HepG2 (cell line): ENCODE measurements around the gene MEF2D. TPM values are rescaled to one million over a fixed set of nuclear protein-coding genes. Genes with fewer than 3 reads are reported as not detected.

Source experiments
- EHMT2 ChIP-seq: fragments of 200-600 bp; sonication (generic); IDR thresholded peaks from 2 replicates; pipeline ENCODE4 v1.7.0; 2017; ENCODE audit warnings: antibody characterized with exemption, low read depth, low read length, borderline replicate concordance
- ELF1 ChIP-seq: sonication (generic); formaldehyde crosslinking; IDR thresholded peaks from 2 replicates; pipeline ENCODE4 v1.4.0; 2020; ENCODE audit warnings: missing genetic modification reagents
- GTF2F1 ChIP-seq: fragments of 150-350 bp; IDR thresholded peaks from 2 replicates; pipeline ENCODE4 v1.6.1; 2014; ENCODE audit warnings: low read length
- KAT2B ChIP-seq: fragments of 150-350 bp; IDR thresholded peaks from 2 replicates; pipeline ENCODE4 v1.6.1; 2014; ENCODE audit warnings: low read depth, low read length, borderline replicate concordance
- NRL ChIP-seq: sonication (generic); formaldehyde crosslinking; IDR thresholded peaks from 2 replicates; pipeline ENCODE4 v1.5.0; 2020; ENCODE audit warnings: missing genetic modification reagents, mild to moderate bottlenecking, moderate library complexity, borderline replicate concordance
- SALL1 ChIP-seq: sonication (generic); formaldehyde crosslinking; IDR thresholded peaks from 2 replicates; pipeline ENCODE4 v1.8.0; 2022; ENCODE audit warnings: mild to moderate bottlenecking, missing genetic modification reagents
- SUZ12 ChIP-seq: fragments of 150-350 bp; IDR thresholded peaks from 2 replicates; pipeline ENCODE4 v1.6.1; 2014; ENCODE audit warnings: low read depth, low read length
- XRCC5 ChIP-seq: fragments of 200-400 bp; formaldehyde crosslinking; optimal IDR thresholded peaks from 2 replicates; pipeline ENCODE3; 2017; ENCODE audit warnings: mild to moderate bottlenecking, low read length
- ZNF333 ChIP-seq: sonication (generic); formaldehyde crosslinking; IDR thresholded peaks from 2 replicates; pipeline ENCODE4 v1.4.0; 2020; ENCODE audit warnings: mild to moderate bottlenecking, missing genetic modification reagents, borderline replicate concordance
- polyA plus RNA-seq, 8 experiments: library from polyadenylated mRNA; depleted of rRNA in 3 of 8; stranded (reverse) in 7 of 8; unstranded in 1 of 8; fragments of >200 nt; fragmentation: Illumina TruSeq in 4 of 8; extraction: Trizol in 4 of 8; gene quantifications; 2 replicates each; pipeline versions ENCODE4 v1.2.1 to v1.2.3, GENCODE V29; 2011 to 2016; ENCODE audit warnings: low read depth in 4 of 8, missing spikeins in 1 of 8, mixed read lengths in 1 of 8; ENCODE audit not compliant: insufficient read depth in 1 of 8
- total RNA-seq, 5 experiments: library from RNA; depleted of rRNA; stranded (reverse); fragments of >200 nt; fragmentation: Illumina TruSeq; extraction: Trizol; gene quantifications; 2 replicates each; pipeline ENCODE4 v1.2.3, GENCODE V29; 2016; ENCODE audit warnings: low read depth in 1 of 5
- TF ChIP-seq, protein P1 (sequence below): sonication (generic); formaldehyde crosslinking; IDR thresholded peaks from one replicate; pipeline ENCODE4 v1.5.1; 2020; ENCODE audit warnings: mild to moderate bottlenecking, missing genetic modification reagents; ENCODE audit errors: not compliant biosample characterization
- TF ChIP-seq, protein P2 (sequence below): sonication (generic); formaldehyde crosslinking; IDR thresholded peaks from 2 replicates; pipeline ENCODE4 v1.5.0; 2020; ENCODE audit warnings: missing genetic modification reagents
- TF ChIP-seq, protein P3 (sequence below), 2 experiments: sonication (generic) in 1 of 2; formaldehyde crosslinking in 1 of 2; IDR thresholded peaks; 2 replicates each; pipeline versions ENCODE4 v1.4.0 to v1.6.1; 2018 to 2020; ENCODE audit warnings: missing genetic modification reagents in 2 of 2, borderline replicate concordance in 1 of 2, low read depth in 1 of 2, mild to moderate bottlenecking in 1 of 2, missing biosample characterization in 1 of 2
- TF ChIP-seq, protein P4 (sequence below): IDR thresholded peaks from 2 replicates; pipeline ENCODE4 v1.6.1; 2016; ENCODE audit warnings: missing compliant biosample characterization, missing genetic modification reagents, borderline replicate concordance
- TF ChIP-seq, protein P5 (sequence below): sonication (generic); formaldehyde crosslinking; conservative IDR thresholded peaks from 2 replicates; pipeline ENCODE4 v1.4.0; 2020; ENCODE audit warnings: missing genetic modification reagents

Gene MEF2D
- total and polyA plus RNA-seq, 2 of the 13 experiments (the other 11 are each of a cell fraction or from before 2014, with no cell fraction given), result 1.6 to 3.9 TPM

DNA sequence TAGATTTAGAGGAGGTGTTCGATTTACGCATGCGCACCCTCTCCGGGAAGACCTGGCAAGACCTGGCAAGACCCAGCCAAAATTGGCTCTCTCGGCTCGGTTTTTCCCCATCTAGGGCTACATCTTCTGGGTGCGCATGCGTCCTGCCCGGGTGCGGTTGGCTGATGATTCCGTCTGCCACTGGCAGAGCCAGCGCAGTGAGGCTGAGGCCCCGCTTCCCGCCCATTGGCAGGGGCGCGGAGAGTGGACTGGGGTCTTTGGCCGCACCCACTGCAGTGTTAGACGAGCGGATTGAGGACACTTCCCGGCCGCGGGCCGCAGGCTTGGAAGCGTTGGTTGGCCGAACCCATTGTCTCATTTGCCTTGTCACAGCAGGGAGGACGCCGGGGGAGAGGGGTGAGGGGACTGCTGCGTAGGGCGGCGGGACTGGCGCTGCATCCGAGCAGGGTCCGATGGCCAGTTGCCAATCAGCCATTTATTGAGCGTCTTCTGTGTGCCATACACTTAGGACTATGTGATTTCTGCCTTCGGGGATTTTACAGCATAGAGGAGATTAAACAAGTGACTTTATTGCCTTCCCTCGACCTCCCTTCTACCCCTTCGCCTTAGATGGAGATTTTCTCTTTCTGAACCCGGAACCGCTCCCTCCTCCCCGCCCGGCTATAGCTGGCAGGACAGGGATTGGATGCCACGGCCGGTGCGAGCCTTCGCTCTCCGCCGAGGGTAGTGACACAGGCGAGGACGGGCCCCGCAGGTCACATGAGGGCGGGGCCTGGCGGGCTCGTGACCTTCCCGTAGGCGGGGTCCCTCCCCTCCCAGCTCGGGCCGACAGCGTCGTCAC is 43.7 kb downstream of the MEF2D start (continued):
- TF ChIP-seq, protein P1, sequence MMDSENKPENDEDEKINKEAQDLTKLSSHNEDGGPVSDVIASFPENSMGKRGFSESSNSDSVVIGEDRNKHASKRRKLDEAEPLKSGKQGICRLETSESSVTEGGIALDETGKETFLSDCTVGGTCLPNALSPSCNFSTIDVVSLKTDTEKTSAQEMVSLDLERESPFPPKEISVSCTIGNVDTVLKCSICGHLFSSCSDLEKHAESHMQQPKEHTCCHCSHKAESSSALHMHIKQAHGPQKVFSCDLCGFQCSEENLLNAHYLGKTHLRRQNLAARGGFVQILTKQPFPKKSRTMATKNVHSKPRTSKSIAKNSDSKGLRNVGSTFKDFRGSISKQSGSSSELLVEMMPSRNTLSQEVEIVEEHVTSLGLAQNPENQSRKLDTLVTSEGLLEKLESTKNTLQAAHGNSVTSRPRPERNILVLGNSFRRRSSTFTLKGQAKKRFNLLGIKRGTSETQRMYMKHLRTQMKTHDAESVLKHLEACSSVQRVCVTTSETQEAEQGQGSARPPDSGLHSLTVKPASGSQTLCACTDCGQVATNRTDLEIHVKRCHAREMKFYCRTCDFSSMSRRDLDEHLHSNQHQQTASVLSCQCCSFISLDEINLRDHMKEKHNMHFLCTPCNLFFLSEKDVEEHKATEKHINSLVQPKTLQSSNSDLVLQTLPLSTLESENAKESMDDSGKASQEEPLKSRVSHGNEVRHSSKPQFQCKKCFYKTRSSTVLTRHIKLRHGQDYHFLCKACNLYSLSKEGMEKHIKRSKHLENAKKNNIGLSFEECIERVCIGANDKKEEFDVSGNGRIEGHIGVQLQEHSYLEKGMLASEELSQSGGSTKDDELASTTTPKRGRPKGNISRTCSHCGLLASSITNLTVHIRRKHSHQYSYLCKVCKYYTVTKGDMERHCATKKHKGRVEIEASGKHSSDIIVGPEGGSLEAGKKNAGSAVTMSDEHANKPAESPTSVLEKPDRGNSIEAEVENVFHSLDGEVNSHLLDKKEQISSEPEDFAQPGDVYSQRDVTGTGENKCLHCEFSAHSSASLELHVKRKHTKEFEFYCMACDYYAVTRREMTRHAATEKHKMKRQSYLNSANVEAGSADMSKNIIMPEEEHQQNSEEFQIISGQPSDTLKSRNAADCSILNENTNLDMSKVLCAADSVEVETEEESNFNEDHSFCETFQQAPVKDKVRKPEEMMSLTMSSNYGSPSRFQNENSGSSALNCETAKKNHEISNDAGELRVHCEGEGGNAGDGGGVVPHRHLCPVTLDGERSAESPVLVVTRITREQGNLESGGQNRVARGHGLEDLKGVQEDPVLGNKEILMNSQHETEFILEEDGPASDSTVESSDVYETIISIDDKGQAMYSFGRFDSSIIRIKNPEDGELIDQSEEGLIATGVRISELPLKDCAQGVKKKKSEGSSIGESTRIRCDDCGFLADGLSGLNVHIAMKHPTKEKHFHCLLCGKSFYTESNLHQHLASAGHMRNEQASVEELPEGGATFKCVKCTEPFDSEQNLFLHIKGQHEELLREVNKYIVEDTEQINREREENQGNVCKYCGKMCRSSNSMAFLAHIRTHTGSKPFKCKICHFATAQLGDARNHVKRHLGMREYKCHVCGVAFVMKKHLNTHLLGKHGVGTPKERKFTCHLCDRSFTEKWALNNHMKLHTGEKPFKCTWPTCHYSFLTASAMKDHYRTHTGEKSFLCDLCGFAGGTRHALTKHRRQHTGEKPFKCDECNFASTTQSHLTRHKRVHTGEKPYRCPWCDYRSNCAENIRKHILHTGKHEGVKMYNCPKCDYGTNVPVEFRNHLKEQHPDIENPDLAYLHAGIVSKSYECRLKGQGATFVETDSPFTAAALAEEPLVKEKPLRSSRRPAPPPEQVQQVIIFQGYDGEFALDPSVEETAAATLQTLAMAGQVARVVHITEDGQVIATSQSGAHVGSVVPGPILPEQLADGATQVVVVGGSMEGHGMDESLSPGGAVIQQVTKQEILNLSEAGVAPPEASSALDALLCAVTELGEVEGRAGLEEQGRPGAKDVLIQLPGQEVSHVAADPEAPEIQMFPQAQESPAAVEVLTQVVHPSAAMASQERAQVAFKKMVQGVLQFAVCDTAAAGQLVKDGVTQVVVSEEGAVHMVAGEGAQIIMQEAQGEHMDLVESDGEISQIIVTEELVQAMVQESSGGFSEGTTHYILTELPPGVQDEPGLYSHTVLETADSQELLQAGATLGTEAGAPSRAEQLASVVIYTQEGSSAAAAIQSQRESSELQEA (CRISPR knock-in tag), result no peak
- TF ChIP-seq EHMT2 (no peak), ZNF333 (CRISPR knock-in tag) (no peak), SUZ12 (no peak), GTF2F1 (no peak), SALL1 (CRISPR knock-in tag) (no peak; the same call in none of the 2 replicates), ELF1 (peak; percentile 85), XRCC5 (no peak), NRL (CRISPR knock-in tag) (peak; percentile 93), KAT2B (no peak)
- TF ChIP-seq, protein P2, sequence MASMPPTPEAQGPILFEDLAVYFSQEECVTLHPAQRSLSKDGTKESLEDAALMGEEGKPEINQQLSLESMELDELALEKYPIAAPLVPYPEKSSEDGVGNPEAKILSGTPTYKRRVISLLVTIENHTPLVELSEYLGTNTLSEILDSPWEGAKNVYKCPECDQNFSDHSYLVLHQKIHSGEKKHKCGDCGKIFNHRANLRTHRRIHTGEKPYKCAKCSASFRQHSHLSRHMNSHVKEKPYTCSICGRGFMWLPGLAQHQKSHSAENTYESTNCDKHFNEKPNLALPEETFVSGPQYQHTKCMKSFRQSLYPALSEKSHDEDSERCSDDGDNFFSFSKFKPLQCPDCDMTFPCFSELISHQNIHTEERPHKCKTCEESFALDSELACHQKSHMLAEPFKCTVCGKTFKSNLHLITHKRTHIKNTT (CRISPR knock-in tag), result no peak
- TF ChIP-seq, protein P3, sequence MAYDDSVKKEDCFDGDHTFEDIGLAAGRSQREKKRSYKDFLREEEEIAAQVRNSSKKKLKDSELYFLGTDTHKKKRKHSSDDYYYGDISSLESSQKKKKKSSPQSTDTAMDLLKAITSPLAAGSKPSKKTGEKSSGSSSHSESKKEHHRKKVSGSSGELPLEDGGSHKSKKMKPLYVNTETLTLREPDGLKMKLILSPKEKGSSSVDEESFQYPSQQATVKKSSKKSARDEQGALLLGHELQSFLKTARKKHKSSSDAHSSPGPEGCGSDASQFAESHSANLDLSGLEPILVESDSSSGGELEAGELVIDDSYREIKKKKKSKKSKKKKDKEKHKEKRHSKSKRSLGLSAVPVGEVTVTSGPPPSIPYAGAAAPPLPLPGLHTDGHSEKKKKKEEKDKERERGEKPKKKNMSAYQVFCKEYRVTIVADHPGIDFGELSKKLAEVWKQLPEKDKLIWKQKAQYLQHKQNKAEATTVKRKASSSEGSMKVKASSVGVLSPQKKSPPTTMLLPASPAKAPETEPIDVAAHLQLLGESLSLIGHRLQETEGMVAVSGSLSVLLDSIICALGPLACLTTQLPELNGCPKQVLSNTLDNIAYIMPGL (CRISPR knock-in tag; IDR thresholded peaks at IDR 0.05; ENCODE audit: borderline replicate concordance in 1 of 2, low read depth in 1 of 2), result peak; percentile 18 to 68; a peak in 1 of 4 replicates
- TF ChIP-seq, protein P4, sequence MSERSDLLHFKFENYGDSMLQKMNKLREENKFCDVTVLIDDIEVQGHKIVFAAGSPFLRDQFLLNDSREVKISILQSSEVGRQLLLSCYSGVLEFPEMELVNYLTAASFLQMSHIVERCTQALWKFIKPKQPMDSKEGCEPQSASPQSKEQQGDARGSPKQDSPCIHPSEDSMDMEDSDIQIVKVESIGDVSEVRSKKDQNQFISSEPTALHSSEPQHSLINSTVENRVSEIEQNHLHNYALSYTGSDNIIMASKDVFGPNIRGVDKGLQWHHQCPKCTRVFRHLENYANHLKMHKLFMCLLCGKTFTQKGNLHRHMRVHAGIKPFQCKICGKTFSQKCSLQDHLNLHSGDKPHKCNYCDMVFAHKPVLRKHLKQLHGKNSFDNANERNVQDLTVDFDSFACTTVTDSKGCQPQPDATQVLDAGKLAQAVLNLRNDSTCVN (CRISPR knock-in tag), result no peak
- TF ChIP-seq, protein P5, sequence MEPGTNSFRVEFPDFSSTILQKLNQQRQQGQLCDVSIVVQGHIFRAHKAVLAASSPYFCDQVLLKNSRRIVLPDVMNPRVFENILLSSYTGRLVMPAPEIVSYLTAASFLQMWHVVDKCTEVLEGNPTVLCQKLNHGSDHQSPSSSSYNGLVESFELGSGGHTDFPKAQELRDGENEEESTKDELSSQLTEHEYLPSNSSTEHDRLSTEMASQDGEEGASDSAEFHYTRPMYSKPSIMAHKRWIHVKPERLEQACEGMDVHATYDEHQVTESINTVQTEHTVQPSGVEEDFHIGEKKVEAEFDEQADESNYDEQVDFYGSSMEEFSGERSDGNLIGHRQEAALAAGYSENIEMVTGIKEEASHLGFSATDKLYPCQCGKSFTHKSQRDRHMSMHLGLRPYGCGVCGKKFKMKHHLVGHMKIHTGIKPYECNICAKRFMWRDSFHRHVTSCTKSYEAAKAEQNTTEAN, result peak; percentile 19; the same call in 1 of the 2 replicates
